Measurements from ENCODE around the gene TMEM266.

GRCh38 chr15:76173317-76173834, 113.6 kb downstream of the TMEM266 start:
- TF ChIP-seq CTCF (IDR thresholded peaks at IDR 0.05) (no peak), POLR2AphosphoS5 (IDR thresholded peaks at IDR 0.05) (no peak), POLR2A (IDR thresholded peaks at IDR 0.05) (no peak)

Data from sigmoid colon (tissue), 4 donors.